HUES64 (cell line): ENCODE measurements around the gene FCRL3. TPM values are rescaled to one million over a fixed set of nuclear protein-coding genes. Genes with fewer than 3 reads are reported as not detected.
"Not testable (repeated sequence)": the region's sequence is repeated elsewhere in the genome, so short reads cannot be mapped to it uniquely, and the experiment has no call there.

Source experiments
- H3K27ac ChIP-seq: 2 replicates; pipeline ENCODE4 v1.7.0; 2013; ENCODE audit warnings: low read depth, low read length, inconsistent platforms
- H3K27me3 ChIP-seq: 2 replicates; pipeline ENCODE4 v1.6.1; 2013; ENCODE audit warnings: mild to moderate bottlenecking, low read length; ENCODE audit not compliant: insufficient read depth
- H3K36me3 ChIP-seq: 2 replicates; pipeline ENCODE4 v1.6.1; 2013; ENCODE audit warnings: mild to moderate bottlenecking, low read length; ENCODE audit not compliant: insufficient read depth
- H3K4me1 ChIP-seq: 2 replicates; pipeline ENCODE4 v1.6.1; 2013; ENCODE audit warnings: mild to moderate bottlenecking, low read length, moderate library complexity; ENCODE audit not compliant: insufficient read depth
- H3K4me3 ChIP-seq: 2 replicates; pipeline ENCODE4 v1.5.1; 2013; ENCODE audit warnings: mild to moderate bottlenecking, low read length, moderate library complexity
- H3K9ac ChIP-seq: 2 replicates; pipeline ENCODE4 v1.6.1; 2013; ENCODE audit warnings: mild to moderate bottlenecking, low read depth, low read length
- H3K9me3 ChIP-seq: 2 replicates; pipeline ENCODE4 v1.6.1; 2013; ENCODE audit warnings: low read depth, low read length; ENCODE audit not compliant: insufficient read depth
- WGBS: fragments of 150-250, 120-280 bp; methylation state at CpG from one replicate; pipeline ENCODE4 v1.1.7; 2013; ENCODE audit warnings: missing lambda C conversion rate; 5-methylcytosine and 5-hydroxymethylcytosine counted together
- polyA plus RNA-seq, 2 experiments: library from polyadenylated mRNA; stranded (reverse); fragments of 50-300 nt; gene quantifications; one replicate each; pipeline ENCODE4 v1.2.3, GENCODE V29; 2013

The FCRL3 gene, protein sequence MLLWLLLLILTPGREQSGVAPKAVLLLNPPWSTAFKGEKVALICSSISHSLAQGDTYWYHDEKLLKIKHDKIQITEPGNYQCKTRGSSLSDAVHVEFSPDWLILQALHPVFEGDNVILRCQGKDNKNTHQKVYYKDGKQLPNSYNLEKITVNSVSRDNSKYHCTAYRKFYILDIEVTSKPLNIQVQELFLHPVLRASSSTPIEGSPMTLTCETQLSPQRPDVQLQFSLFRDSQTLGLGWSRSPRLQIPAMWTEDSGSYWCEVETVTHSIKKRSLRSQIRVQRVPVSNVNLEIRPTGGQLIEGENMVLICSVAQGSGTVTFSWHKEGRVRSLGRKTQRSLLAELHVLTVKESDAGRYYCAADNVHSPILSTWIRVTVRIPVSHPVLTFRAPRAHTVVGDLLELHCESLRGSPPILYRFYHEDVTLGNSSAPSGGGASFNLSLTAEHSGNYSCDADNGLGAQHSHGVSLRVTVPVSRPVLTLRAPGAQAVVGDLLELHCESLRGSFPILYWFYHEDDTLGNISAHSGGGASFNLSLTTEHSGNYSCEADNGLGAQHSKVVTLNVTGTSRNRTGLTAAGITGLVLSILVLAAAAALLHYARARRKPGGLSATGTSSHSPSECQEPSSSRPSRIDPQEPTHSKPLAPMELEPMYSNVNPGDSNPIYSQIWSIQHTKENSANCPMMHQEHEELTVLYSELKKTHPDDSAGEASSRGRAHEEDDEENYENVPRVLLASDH
- polyA plus RNA-seq (2013, experiment 1 of 2): not detected
- not detected for polyA plus RNA-seq (2013, experiment 2 of 2)

DNA sequence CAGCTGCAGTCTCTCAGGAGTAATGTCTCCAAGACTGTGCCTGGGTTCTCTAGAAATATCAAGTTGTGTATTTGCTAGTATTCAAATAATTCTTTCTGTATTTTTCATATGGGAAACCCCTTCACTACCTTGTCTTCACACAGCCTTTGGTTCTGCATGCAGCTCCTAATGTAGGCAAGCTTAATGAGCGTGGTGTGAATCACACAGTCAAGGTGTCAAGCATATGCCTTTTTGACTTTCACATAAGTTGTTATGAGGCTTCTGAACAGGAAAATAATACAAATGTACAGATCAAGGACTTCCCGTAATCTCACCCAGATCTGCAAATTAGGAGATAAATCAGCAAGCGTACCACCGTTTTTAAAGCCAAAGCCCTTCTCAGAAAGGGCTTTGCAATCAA, at the start of gene FCRL3:
FCRL3 (minus strand) TSS at position 38 of the 400 bp plus-strand sequence. CDS start 280 bp downstream, outside the sequence.
- no peaks in the 10 kb centered on the region for H3K4me1 ChIP-seq
- H3K9me3 ChIP-seq: no peaks in the 10 kb centered on the region
- no peaks in the 10 kb centered on the region for H3K27me3 ChIP-seq
- H3K9ac ChIP-seq: no peak within 1 kb of the TSS
- 94% methylated on average over 4 of the region's 4 CpGs for WGBS
- H3K4me3 ChIP-seq: no peak within 1 kb of the TSS
- no peaks in the 10 kb centered on the region for H3K36me3 ChIP-seq
- no peak within 1 kb of the TSS for H3K27ac ChIP-seq

DNA sequence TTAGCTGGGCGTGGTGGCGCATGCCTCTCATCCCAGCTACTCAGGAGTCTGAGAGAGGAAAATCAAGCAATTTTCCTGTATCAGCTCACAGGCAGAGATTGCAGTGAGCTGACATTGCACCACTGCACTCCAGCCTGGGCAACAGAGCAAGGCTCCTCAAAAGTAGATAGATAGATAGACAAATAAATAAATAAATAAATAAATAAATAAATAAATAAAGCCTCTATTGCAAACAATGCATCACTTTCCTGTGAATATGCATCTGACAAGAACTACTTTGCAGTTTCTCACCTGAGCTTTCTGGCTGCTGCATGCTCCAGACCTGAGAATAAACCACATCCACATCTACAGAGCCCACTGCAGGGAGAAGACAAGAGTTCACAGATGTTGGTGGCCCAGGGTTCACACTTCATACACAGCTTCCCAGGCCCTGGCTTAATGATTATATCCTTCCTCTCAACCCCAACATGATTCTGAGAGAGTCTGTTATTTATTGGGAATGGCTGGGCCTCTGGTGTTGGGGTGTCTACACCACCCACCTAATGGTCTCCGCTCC, 47.8 kb upstream of the FCRL3 start:
- Histone ChIP-seq H3K36me3 (no peaks in the 10 kb centered on the region), H3K9me3 (no peaks in the 10 kb centered on the region), H3K4me1 (peaks cover 3% of the 10 kb centered on the region), H3K27me3 (no peaks in the 10 kb centered on the region), H3K4me3 (no peak overlapping the region), H3K27ac (no peak overlapping the region), H3K9ac (no peak overlapping the region)
- WGBS: 98% methylated on average over 3 of the region's 3 CpGs

DNA sequence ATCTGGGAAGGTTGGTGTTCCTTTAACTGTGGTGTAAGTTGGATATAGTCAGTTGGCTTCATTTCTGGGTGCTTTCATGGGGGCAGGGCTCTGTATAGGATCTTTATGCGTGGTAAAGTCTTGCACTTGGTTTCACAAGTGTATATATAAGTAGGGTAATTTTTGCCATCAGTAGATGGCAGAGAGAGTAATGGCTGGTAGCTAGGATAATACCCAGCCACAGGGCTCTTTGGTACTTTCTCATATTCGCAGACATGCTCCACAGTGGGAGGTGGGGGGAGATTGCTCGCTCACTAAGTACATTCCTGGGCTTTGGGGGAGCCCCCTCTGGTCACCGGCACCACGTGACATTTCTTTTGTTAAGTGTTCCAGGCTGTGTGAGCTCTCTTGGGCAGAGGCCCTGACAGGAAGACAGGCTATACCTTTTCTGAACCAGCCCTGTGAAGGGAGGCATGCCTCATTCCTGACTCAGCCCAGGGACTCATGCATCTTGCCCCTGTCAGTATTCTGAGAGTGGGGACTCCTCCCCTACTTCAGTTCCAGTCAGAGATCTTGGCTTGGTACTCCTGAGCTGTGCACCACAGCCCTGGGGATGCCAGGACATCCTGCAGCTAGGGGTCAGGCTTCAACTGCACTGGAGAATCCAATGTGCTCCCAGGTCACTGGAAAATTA, 38.8 kb upstream of the FCRL3 start:
- Histone ChIP-seq H3K27me3 (no peaks in the 10 kb centered on the region), H3K4me3 (no peak overlapping the region), H3K36me3 (no peaks in the 10 kb centered on the region), H3K4me1 (no peaks in the 10 kb centered on the region), H3K9me3 (no peaks in the 10 kb centered on the region), H3K27ac (no peak overlapping the region), H3K9ac (no peak overlapping the region)
- 65% methylated on average over 5 of the region's 5 CpGs for WGBS

DNA sequence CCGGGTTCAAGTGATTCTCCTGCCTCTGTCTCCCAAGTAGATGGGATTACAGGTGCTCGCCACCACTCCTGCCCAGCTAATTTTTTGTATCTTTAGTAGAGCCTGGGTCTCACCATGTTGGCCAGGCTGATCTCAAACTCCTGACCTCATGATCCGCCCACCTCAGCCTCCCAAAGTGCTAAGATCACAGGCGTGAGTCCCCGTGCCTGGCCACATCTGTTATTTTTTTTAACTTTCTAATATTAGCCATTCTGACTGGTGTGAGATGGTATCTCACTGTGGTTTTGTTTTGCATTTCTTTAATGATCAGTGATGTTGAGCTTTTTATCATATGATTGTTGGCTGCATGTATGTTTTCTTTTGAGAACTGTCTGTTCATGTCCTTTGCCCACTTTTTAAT, 35.4 kb upstream of the FCRL3 start:
- not testable (repeated sequence) for H3K27ac ChIP-seq, H3K27me3 ChIP-seq, H3K36me3 ChIP-seq, H3K9me3 ChIP-seq, H3K4me1 ChIP-seq, H3K9ac ChIP-seq, H3K4me3 ChIP-seq
- WGBS: 94% methylated on average over 4 of the region's 5 CpGs

DNA sequence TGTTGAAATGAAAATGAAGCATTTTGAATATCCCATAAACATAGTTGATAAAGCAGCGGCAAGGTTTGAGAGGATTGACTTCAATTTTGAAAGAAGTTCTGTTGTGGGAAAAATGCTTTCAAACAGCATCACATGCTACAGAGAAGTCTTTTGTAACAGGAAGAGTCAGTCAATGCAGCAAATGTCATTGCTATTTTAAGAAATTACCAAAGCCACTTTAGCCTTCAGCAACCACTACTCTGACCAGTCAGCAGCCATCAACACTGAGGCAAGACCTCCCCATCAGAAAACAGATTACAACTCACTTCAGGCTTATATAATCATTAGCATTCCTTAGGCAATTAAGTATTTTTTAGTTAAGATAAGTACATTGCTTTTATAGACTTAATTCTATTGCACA, 33.8 kb upstream of the FCRL3 start:
- no peak overlapping the region for H3K9ac ChIP-seq
- H3K36me3 ChIP-seq: no peaks in the 10 kb centered on the region
- H3K27ac ChIP-seq: no peak overlapping the region
- H3K9me3 ChIP-seq: no peaks in the 10 kb centered on the region
- no peaks in the 10 kb centered on the region for H3K27me3 ChIP-seq
- 100% methylated on average over 1 of the region's 1 CpG for WGBS
- H3K4me1 ChIP-seq: no peaks in the 10 kb centered on the region
- H3K4me3 ChIP-seq: no peak overlapping the region

DNA sequence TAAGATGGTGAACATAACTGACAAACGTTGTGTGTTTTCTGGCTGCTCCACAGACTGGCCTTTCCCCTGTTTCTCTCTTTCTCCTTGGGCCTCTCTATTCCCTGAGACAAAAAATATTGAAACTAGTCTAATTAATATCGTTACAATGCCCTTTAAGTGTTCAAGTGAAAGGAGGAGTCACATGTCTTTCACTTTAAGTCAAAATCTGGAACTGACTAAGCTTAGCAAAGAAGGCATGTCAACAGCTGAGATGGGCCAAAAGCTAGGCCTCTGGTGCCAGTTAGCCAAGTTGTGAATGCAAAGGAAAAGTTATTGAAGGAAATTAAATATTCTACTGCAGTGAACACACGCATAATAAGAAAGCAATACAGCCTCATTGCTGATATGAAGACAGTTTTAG, 32.2 kb upstream of the FCRL3 start:
- H3K4me3 ChIP-seq: no peak overlapping the region
- no peak overlapping the region for H3K27ac ChIP-seq
- H3K9ac ChIP-seq: no peak overlapping the region
- no peaks in the 10 kb centered on the region for H3K27me3 ChIP-seq
- no peaks in the 10 kb centered on the region for H3K36me3 ChIP-seq
- H3K9me3 ChIP-seq: no peaks in the 10 kb centered on the region
- WGBS: 97% methylated on average over 3 of the region's 3 CpGs
- no peaks in the 10 kb centered on the region for H3K4me1 ChIP-seq

DNA sequence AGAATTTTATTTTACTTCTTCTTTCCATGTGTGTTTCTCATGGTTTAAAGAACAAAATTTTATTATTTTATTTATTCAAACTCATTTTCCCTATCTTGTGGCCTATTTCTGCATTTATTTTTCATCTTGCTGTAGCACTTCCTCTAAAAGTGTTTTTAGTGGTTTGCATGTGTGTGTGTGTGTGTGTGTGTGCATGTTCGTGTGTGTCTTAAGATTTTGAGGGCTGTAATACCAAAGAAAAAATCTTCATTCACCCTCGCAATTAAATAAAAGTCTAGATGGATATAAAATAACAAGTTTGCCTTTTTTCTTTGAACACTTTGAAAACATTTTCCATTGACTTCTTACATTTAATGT, 24.6 kb upstream of the FCRL3 start:
- H3K27ac ChIP-seq: no peak overlapping the region
- H3K9ac ChIP-seq: no peak overlapping the region

DNA sequence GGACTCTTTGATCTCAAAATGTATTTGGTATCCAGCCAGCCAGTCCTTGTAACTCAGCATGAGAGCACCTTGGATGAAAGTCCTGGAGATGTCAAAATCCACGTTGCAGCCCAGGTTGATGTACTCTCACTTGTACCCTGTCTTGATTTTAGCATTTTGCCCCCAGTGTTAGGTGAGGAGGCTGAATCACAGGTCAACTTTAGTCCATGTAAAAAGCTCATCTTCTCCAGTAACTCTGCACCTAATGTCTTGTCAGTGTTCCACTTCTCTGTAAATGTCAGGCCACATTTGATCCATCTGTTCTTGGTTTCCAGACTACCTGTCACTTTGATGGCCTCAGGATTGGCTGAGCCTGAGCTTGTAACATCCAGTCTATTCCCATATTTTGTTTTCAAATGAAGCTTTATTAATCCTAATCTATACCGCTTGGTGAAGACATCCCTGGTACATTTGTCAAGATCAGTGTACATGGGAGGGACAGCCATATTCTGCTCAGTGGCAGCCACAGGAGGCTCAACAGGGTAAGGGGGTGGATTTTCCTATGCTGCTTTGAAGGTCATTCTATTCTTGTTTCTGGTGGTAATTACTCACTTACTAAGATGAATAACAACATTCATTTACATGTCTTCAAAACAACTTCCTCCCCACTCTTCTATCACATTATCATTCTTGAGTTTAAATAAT, 24.1 kb upstream of the FCRL3 start:
- 95% methylated on average over 2 of the region's 2 CpGs for WGBS
- H3K36me3 ChIP-seq: no peaks in the 10 kb centered on the region

More for the DNA sequence above, 24.6 kb upstream of the FCRL3 start:
- no CpG with 5 or more reads among the region's 2 CpGs for WGBS
- no peak overlapping the region for H3K4me3 ChIP-seq
- H3K27me3 ChIP-seq: no peaks in the 10 kb centered on the region
- H3K9me3 ChIP-seq: peaks cover 24% of the 10 kb centered on the region
- no peaks in the 10 kb centered on the region for H3K36me3 ChIP-seq
- H3K4me1 ChIP-seq: no peaks in the 10 kb centered on the region

DNA sequence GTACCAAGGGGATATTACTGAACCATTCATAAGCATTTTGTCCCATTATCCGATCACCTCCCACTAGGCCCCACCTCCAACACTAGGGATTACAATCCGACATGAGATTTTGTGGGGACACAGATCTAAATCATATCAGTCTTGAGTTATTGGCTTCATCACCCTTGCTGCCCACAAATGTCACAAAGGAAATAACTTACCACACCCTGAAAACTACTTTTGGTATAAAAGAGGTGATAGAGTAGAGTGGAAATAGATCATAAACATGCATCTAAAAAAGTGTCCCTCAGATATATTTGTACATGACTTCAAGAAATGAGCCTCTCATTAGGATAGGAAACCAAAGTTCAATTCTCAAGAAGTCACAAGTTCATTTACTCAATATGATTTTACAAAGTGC, 22.6 kb upstream of the FCRL3 start:
- WGBS: 96% methylated on average over 2 of the region's 2 CpGs
- H3K9ac ChIP-seq: no peak overlapping the region
- H3K36me3 ChIP-seq: no peaks in the 10 kb centered on the region
- H3K4me3 ChIP-seq: no peak overlapping the region
- H3K4me1 ChIP-seq: no peaks in the 10 kb centered on the region
- H3K27ac ChIP-seq: no peak overlapping the region
- H3K27me3 ChIP-seq: no peaks in the 10 kb centered on the region
- H3K9me3 ChIP-seq: peaks cover 24% of the 10 kb centered on the region

More for the DNA sequence above, 24.1 kb upstream of the FCRL3 start:
- Histone ChIP-seq H3K4me1 (no peaks in the 10 kb centered on the region), H3K27ac (no peak overlapping the region), H3K9me3 (peaks cover 24% of the 10 kb centered on the region), H3K9ac (no peak overlapping the region), H3K4me3 (no peak overlapping the region), H3K27me3 (no peaks in the 10 kb centered on the region)

DNA sequence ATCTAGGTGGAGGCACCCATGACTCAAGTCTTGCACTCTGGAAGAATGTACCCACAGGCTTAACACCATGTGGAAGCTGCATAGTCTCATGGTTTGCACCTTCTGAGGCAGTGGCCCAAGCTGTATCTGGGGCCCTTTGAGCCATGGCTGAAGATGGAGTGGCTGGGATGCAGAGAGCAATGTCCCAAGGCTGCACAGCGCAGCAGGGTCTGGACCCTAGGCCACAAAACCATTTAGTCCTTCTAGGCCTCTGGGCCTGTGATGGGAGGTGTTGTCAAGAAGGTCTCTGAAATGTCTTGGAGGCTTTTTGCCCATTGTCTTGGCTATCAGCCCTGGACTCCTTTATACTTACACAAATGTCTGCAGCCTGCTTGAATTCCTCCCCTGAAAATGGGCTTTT, 21.4 kb upstream of the FCRL3 start:
- WGBS: 95% methylated on average over 1 of the region's 1 CpG
- Histone ChIP-seq H3K36me3 (no peaks in the 10 kb centered on the region), H3K9ac (no peak overlapping the region), H3K27me3 (no peaks in the 10 kb centered on the region), H3K4me3 (no peak overlapping the region), H3K9me3 (peaks cover 24% of the 10 kb centered on the region), H3K27ac (no peak overlapping the region), H3K4me1 (no peaks in the 10 kb centered on the region)
